GM12874 (cell line): ENCODE measurements around the gene FABP2.

ENCODE experiments used
- TF ChIP-seq, protein P1 (sequence below): IDR thresholded peaks from 2 replicates; pipeline ENCODE4 v1.5.1; 2011; ENCODE audit warnings: low read depth, mild to moderate bottlenecking, control low read depth, low read length, moderate library complexity; ENCODE audit not compliant: insufficient read depth

FABP2 gene

DNA sequence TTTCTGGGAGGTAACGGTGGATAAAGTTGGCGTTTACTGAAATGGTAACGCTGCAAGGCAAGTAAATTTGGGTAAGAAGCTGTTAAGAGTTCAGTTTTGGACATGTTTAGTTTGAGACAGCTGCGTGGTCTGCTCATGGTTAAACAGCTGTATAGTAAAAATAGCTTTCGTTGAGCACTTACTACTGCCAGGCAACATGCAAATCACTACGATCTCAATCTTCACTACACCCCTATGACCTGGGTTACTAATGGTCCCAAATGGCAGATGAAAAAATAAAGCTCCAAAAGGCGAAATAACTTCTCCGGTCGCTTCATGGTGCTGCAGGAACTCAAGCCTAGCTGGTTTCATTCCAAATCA is 22.2 kb downstream of the FABP2 start:
- TF ChIP-seq, protein P1, sequence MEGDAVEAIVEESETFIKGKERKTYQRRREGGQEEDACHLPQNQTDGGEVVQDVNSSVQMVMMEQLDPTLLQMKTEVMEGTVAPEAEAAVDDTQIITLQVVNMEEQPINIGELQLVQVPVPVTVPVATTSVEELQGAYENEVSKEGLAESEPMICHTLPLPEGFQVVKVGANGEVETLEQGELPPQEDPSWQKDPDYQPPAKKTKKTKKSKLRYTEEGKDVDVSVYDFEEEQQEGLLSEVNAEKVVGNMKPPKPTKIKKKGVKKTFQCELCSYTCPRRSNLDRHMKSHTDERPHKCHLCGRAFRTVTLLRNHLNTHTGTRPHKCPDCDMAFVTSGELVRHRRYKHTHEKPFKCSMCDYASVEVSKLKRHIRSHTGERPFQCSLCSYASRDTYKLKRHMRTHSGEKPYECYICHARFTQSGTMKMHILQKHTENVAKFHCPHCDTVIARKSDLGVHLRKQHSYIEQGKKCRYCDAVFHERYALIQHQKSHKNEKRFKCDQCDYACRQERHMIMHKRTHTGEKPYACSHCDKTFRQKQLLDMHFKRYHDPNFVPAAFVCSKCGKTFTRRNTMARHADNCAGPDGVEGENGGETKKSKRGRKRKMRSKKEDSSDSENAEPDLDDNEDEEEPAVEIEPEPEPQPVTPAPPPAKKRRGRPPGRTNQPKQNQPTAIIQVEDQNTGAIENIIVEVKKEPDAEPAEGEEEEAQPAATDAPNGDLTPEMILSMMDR = no peak

DNA sequence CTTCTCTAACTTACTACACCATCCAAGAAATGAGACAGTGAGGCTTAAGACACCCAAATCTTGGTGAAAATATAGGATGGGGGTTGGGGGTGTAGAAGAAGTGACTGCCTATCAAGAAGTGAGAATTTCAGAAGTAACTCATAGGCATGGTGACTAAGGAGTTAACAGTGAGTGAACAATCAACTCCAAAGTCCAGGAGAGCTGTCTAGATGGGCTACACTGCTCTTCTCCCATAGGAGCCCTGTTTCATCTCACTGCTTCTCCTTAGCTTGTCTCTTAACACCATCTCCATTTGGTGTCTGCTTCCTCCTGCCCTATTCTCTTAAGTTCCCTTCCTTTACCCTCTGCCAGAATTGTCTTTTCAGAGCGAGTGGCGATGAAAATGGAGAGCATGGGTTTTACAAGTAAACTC is 22.7 kb downstream of the FABP2 start:
- TF ChIP-seq, protein P1 = no peak

DNA sequence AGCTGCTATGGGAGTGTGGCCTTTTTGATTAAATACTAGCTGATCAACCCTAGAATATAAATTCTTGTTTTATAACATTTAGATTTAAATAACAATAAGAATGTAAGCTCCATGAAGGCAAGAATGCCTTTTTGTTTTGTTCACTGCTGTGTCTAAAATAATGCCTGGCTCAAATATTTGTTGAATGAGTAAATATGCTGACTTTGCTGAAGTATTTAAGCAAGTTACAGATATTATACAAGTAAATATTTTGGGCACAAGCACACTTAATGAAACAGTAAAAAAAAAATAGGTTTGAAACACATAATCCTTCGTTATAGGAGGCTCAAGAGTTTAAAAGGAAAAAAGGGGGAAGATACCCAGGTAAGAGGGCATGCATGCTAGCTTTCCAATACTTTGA is 24.1 kb downstream of the FABP2 start:
- TF ChIP-seq, protein P1 = no peak

DNA sequence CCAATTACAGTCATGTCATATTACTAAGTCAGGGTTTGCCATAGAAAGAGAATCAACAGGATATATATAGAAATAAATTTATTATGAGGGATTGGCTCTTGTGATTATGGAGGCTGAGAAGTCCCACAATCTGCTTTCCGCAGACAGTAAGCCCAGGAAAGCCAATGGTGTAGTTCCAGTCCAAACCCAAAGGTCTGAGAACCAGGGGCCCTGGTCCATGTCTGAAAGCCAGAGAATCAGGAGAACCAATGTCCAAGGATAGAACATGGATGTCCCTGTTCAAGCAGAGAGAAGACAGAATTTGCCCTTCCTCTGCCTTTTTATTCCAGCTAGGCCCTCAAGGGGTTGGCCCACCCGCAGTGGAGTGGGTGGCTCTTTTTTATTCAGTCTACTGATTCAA is 25.6 kb downstream of the FABP2 start:
- TF ChIP-seq, protein P1 = no peak

DNA sequence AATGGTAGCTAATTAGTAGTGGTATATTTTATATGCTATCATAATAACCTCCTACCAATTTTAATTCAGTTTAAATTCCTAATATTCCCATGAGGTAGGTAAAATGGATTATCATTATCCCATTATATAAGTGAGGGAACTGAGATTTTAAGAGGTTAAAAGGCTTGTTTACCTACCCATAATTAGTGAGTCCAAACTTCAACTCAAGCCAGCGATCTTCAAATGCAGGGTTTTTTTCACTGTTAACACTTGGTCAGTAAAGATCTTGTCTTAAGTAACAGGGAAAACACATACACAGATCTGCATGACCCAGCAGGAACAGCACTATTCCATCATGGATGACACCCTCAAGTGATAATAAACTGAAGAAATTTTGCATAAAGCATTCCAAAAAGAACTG is 31.3 kb downstream of the FABP2 start:
- TF ChIP-seq, protein P1 = no peak

DNA sequence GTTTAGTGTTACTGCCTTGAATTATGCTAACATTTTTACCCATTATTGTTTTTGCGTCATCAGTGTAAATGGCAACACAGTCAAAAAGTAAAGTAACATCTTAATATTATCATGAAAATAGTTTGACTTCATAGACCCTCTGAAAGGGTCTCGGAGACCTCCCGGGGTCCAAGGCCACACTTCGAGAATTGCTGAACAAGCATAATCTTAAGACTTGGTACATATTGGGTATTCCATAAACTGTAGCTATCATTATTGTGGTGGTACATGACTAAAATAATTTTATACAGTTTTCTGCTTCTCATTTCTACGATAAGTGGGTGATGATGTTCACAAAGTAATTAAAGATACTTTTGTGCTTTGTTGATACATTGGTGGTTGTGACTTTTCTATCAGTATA is 32.6 kb downstream of the FABP2 start:
- TF ChIP-seq, protein P1 = no peak

DNA sequence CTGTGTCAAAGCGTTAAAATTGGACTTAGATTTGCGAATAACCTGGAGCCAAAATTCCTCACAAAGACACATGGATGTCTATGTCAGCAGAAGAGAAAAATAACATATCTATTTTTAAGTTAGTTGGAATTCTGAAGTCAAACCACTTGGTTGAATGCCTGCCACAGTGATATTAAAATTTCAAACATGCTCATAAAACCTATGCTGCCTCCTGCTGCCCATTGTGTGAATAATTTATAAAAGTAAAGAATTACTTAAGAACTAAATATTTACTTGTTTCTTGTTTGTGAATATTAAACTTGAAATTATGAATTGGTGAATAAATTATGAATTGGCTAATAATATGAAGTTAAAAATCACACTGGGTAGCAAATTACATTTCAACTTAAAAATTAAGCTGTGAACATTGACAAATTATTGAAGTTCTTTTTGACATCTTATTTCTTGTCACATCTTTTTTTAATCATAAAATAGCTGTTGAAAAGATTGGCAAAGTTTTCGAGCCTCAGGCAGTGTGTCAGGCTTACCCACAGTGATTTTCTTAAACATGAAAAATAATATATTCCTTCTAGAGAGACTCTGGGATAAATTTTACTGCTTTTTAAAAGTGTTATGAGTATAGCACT is 35.4 kb downstream of the FABP2 start:
- TF ChIP-seq, protein P1 = peak; percentile 29; the same call in 1 of the 2 replicates
